ENCODE results near the gene EPB41L2. TPM values are rescaled to one million over a fixed set of nuclear protein-coding genes. Genes with fewer than 3 reads are reported as not detected.

Gene EPB41L2
- total and polyA plus RNA-seq, 2 experiments from 2014 or later = 76.2 to 91.7 TPM

DNA sequence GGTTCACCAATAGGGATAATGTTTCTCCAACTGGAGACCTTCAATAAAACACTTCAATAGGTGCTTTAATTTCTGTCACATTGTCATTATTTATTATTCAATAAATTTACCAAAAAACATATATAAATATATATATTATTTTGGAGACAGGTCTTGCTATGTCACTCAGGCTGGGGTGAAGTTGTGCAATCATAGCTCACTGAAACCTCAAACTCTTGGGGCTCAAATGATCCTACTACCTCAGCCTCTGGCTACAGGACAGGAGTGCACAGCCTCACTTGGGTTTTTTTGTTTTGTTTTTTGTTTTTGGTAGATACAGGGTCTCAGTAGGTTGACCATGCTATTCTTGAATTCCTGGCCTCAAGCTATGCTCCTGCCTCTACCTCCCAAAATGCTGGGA is 226.0 kb downstream of the EPB41L2 start:
- Histone ChIP-seq H3K27ac (ENCODE audit: low read depth) (no peak overlapping the region), H3F3A (replicated peaks; ENCODE audit: low read depth) (no peaks in the 10 kb centered on the region), H3K9me2 (ENCODE audit: insufficient read depth) (peaks cover 5% of the 10 kb centered on the region; the same call in 1 of the 2 replicates), H3K36me3 (ENCODE audit: insufficient read depth) (no peaks in the 10 kb centered on the region), H3K79me2 (replicated peaks; ENCODE audit: insufficient read depth) (no peaks in the 10 kb centered on the region), H3K4me2 (no peak overlapping the region), H3K4me1 (ENCODE audit: insufficient read depth) (peaks cover 37% of the 10 kb centered on the region), H2AFZ (no peak overlapping the region), H3K4me3 (no peak overlapping the region), H3K27me3 (ENCODE audit: insufficient read depth) (no peaks in the 10 kb centered on the region), H4K20me1 (replicated peaks; ENCODE audit: insufficient read depth) (no peaks in the 10 kb centered on the region)
- TF ChIP-seq ZNF331 (CRISPR knock-in tag; IDR thresholded peaks at IDR 0.05; ENCODE audit: low read depth) = no peak
- no peak for TF ChIP-seq ETS1 (IDR thresholded peaks at IDR 0.05)
- TF ChIP-seq, protein P1, sequence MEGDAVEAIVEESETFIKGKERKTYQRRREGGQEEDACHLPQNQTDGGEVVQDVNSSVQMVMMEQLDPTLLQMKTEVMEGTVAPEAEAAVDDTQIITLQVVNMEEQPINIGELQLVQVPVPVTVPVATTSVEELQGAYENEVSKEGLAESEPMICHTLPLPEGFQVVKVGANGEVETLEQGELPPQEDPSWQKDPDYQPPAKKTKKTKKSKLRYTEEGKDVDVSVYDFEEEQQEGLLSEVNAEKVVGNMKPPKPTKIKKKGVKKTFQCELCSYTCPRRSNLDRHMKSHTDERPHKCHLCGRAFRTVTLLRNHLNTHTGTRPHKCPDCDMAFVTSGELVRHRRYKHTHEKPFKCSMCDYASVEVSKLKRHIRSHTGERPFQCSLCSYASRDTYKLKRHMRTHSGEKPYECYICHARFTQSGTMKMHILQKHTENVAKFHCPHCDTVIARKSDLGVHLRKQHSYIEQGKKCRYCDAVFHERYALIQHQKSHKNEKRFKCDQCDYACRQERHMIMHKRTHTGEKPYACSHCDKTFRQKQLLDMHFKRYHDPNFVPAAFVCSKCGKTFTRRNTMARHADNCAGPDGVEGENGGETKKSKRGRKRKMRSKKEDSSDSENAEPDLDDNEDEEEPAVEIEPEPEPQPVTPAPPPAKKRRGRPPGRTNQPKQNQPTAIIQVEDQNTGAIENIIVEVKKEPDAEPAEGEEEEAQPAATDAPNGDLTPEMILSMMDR (conservative IDR thresholded peaks at IDR 0.05; ENCODE audit: low read depth in 2 of 2) = no peak
- TF ChIP-seq REST (IDR thresholded peaks at IDR 0.05; ENCODE audit: unreplicated experiment) = no peak
- TF ChIP-seq CREB1 (CRISPR knock-in tag; IDR thresholded peaks at IDR 0.05; ENCODE audit: low read depth) = no peak
- TF ChIP-seq POLR2AphosphoS5 (IDR thresholded peaks at IDR 0.05; ENCODE audit: low read depth) = no peak
- TF ChIP-seq NANOG (IDR thresholded peaks at IDR 0.05; ENCODE audit: borderline replicate concordance) = no peak
- no peak for TF ChIP-seq JUNB (IDR thresholded peaks at IDR 0.05; ENCODE audit: unreplicated experiment)
- no peak for TF ChIP-seq STAT1 (IDR thresholded peaks at IDR 0.05; ENCODE audit: unreplicated experiment)
- TF ChIP-seq, protein P2, sequence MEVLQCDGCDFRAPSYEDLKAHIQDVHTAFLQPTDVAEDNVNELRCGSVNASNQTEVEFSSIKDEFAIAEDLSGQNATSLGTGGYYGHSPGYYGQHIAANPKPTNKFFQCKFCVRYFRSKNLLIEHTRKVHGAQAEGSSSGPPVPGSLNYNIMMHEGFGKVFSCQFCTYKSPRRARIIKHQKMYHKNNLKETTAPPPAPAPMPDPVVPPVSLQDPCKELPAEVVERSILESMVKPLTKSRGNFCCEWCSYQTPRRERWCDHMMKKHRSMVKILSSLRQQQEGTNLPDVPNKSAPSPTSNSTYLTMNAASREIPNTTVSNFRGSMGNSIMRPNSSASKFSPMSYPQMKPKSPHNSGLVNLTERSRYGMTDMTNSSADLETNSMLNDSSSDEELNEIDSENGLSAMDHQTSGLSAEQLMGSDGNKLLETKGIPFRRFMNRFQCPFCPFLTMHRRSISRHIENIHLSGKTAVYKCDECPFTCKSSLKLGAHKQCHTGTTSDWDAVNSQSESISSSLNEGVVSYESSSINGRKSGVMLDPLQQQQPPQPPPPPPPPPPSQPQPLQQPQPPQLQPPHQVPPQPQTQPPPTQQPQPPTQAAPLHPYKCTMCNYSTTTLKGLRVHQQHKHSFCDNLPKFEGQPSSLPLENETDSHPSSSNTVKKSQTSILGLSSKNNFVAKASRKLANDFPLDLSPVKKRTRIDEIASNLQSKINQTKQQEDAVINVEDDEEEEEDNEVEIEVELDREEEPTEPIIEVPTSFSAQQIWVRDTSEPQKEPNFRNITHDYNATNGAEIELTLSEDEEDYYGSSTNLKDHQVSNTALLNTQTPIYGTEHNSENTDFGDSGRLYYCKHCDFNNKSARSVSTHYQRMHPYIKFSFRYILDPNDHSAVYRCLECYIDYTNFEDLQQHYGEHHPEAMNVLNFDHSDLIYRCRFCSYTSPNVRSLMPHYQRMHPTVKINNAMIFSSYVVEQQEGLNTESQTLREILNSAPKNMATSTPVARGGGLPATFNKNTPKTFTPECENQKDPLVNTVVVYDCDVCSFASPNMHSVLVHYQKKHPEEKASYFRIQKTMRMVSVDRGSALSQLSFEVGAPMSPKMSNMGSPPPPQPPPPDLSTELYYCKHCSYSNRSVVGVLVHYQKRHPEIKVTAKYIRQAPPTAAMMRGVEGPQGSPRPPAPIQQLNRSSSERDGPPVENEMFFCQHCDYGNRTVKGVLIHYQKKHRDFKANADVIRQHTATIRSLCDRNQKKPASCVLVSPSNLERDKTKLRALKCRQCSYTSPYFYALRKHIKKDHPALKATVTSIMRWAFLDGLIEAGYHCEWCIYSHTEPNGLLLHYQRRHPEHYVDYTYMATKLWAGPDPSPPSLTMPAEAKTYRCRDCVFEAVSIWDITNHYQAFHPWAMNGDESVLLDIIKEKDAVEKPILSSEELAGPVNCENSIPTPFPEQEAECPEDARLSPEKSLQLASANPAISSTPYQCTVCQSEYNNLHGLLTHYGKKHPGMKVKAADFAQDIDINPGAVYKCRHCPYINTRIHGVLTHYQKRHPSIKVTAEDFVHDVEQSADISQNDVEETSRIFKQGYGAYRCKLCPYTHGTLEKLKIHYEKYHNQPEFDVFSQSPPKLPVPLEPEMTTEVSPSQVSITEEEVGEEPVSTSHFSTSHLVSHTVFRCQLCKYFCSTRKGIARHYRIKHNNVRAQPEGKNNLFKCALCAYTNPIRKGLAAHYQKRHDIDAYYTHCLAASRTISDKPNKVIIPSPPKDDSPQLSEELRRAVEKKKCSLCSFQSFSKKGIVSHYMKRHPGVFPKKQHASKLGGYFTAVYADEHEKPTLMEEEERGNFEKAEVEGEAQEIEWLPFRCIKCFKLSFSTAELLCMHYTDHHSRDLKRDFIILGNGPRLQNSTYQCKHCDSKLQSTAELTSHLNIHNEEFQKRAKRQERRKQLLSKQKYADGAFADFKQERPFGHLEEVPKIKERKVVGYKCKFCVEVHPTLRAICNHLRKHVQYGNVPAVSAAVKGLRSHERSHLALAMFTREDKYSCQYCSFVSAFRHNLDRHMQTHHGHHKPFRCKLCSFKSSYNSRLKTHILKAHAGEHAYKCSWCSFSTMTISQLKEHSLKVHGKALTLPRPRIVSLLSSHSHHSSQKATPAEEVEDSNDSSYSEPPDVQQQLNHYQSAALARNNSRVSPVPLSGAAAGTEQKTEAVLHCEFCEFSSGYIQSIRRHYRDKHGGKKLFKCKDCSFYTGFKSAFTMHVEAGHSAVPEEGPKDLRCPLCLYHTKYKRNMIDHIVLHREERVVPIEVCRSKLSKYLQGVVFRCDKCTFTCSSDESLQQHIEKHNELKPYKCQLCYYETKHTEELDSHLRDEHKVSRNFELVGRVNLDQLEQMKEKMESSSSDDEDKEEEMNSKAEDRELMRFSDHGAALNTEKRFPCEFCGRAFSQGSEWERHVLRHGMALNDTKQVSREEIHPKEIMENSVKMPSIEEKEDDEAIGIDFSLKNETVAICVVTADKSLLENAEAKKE (CRISPR knock-in tag; IDR thresholded peaks at IDR 0.05) = no peak
- TF ChIP-seq EZH2 (IDR thresholded peaks at IDR 0.05; ENCODE audit: low read depth, unreplicated experiment) = no peak
- TF ChIP-seq EZH2phosphoT487 (IDR thresholded peaks at IDR 0.05; ENCODE audit: unreplicated experiment) = no peak
- TF ChIP-seq ZNF114 (CRISPR knock-in tag; IDR thresholded peaks at IDR 0.05) = no peak
- ATAC-seq (no peak), DNase-seq (ENCODE audit: low spot score) (no peak)
- Mint-ChIP-seq H3K9me3 (no peaks in the 10 kb centered on the region), H3K4me1 (peaks cover 35% of the 10 kb centered on the region), H3K36me3 (ENCODE audit: low read depth) (no peaks in the 10 kb centered on the region), H3K27me3 (ENCODE audit: insufficient read depth, low read depth, poor library complexity) (peaks cover 4% of the 10 kb centered on the region), H3K27ac (no peak overlapping the region), H3K4me3 (no peak overlapping the region)

Data from GM23338 (cell line).